HL-60 (cell line): ENCODE measurements around the gene KRTAP5-8.

Experiments
- DNase-seq, 2 experiments: peaks; one replicate each; pipeline ENCODE4 v3.0.0-alpha.2; 2010 to 2020; ENCODE audit warnings: low read depth in 1 of 2, low spot score in 1 of 2
- H3K27ac ChIP-seq: fragments of 250-450 bp; sonication (Bioruptor Pico); replicated peaks from 2 replicates; pipeline ENCODE4 v1.5.1; 2020; ENCODE audit warnings: mild to moderate bottlenecking, moderate library complexity
- H3K27me3 ChIP-seq: fragments of 250-450 bp; sonication (Bioruptor Pico); 2 replicates; pipeline ENCODE4 v1.5.1; 2021; ENCODE audit warnings: mild to moderate bottlenecking, moderate library complexity; ENCODE audit not compliant: insufficient read depth, poor library complexity, severe bottlenecking
- H3K4me3 ChIP-seq: replicated peaks from 2 replicates; pipeline ENCODE4 v1.5.1; 2011; ENCODE audit warnings: mild to moderate bottlenecking, control low read depth, low read length; ENCODE audit not compliant: insufficient read depth
- CTCF ChIP-seq: IDR thresholded peaks from one replicate; pipeline ENCODE4 v1.5.1; 2011; ENCODE audit warnings: low read length, control low read depth, inconsistent platforms; ENCODE audit not compliant: insufficient read depth
- GABPA ChIP-seq: IDR thresholded peaks from 2 replicates; pipeline ENCODE4 v1.6.1; 2012; ENCODE audit warnings: low read depth
- POLR2AphosphoS5 ChIP-seq: IDR thresholded peaks from 2 replicates; pipeline ENCODE4 v1.6.1; 2012; ENCODE audit warnings: low read depth
- REST ChIP-seq: IDR thresholded peaks from 2 replicates; pipeline ENCODE4 v1.6.1; 2012; ENCODE audit warnings: low read depth; ENCODE audit not compliant: insufficient replicate concordance
- SPI1 ChIP-seq: IDR thresholded peaks from 2 replicates; pipeline ENCODE4 v1.6.1; 2012; ENCODE audit warnings: low read depth, mild to moderate bottlenecking, borderline replicate concordance

Gene KRTAP5-8

GRCh38 chr11:71557257-71557656, 19.4 kb downstream of the KRTAP5-8 start:
- Histone ChIP-seq H3K4me3 (no peak overlapping the region), H3K27me3 (no peaks in the 10 kb centered on the region), H3K27ac (no peak overlapping the region)
- DNase-seq, result no peak
- TF ChIP-seq GABPA, result no peak
- TF ChIP-seq SPI1, result no peak
- TF ChIP-seq CTCF, result no peak
- no peak for TF ChIP-seq POLR2AphosphoS5
- no peak for TF ChIP-seq REST

- no peaks in the 10 kb centered on the region for H3K27me3 ChIP-seq
- H3K27ac ChIP-seq, result no peak overlapping the region
These were observed 21.2 kb downstream of the KRTAP5-8 start for GRCh38 chr11:71558996-71559395.

GRCh38 chr11:71562120-71562519, 24.3 kb downstream of the KRTAP5-8 start:
- no peak overlapping the region for H3K4me3 ChIP-seq
- TF ChIP-seq REST (no peak), GABPA (no peak), CTCF (no peak), POLR2AphosphoS5 (no peak), SPI1 (no peak)
- H3K27ac ChIP-seq, result no peak overlapping the region
- no peak for DNase-seq
- H3K27me3 ChIP-seq, result no peaks in the 10 kb centered on the region

More at GRCh38 chr11:71558996-71559395, 21.2 kb downstream of the KRTAP5-8 start:
- DNase-seq, result no peak
- no peak for TF ChIP-seq CTCF
- TF ChIP-seq REST, result no peak
- no peak for TF ChIP-seq POLR2AphosphoS5
- TF ChIP-seq SPI1, result no peak
- no peak for TF ChIP-seq GABPA
- no peak overlapping the region for H3K4me3 ChIP-seq
